AML-193 (cell line): ENCODE results near the gene GRB10.

ENCODE experiments used
- DNase-seq, 2 experiments: peaks; one replicate each; lab custom pipeline; 2025; lab: John Stamatoyannopoulos, UW

The GRB10 gene

GRCh38 chr7:50718876-50719275 lies 63.8 kb downstream of the GRB10 start:
- DNase-seq = no peak

- DNase-seq = no peak
Observed at GRCh38 chr7:50718311-50718710, 64.4 kb downstream of the GRB10 start.

DNA sequence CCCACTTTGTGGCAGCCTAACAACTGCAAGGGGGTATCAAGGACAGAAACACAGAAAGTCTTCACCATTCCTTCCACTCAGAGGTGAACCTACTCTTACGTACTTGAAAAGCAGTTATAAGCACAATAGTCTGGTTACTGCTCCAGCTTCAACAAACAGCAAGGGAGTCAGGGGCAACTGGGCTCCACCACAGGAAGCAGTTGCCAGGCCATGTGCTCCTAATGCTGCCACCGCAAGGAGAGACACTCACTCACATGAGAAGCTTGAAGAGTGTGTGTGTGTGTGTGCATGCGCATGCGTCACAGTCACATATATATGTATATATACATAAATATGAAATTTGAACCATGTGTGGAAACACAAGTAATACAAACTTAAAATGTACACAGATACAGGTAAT lies 65.5 kb downstream of the GRB10 start:
- no peak for DNase-seq

DNA sequence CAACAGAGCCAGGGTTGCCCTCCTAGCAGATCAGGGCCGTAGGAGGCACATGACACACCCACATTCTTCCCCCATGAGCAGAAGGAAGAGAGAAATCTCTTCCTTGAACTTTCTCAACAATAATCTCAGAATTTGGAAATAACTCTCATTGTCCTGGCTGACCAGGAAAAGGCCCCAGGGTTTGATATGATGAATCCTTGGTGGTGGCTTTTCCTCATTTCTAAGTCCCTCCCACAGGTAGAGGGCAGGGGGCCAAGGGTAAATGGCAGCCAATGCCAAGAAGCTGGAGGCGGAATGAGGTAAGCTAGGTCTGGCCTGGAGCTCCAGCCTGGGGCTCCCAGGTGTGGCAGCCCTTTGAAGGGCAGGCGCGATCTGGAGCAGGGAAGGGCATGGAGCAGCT lies 67.8 kb downstream of the GRB10 start:
- no peak for DNase-seq

- no peak for DNase-seq
Observed at GRCh38 chr7:50713123-50713965, 69.4 kb downstream of the GRB10 start.

GRCh38 chr7:50712252-50713122 lies 70.2 kb downstream of the GRB10 start:
- no peak for DNase-seq

GRCh38 chr7:50711271-50712175 lies 71.2 kb downstream of the GRB10 start:
- no peak for DNase-seq

- DNase-seq = no peak
Observed at GRCh38 chr7:50710441-50711154, 72.1 kb downstream of the GRB10 start.

DNA sequence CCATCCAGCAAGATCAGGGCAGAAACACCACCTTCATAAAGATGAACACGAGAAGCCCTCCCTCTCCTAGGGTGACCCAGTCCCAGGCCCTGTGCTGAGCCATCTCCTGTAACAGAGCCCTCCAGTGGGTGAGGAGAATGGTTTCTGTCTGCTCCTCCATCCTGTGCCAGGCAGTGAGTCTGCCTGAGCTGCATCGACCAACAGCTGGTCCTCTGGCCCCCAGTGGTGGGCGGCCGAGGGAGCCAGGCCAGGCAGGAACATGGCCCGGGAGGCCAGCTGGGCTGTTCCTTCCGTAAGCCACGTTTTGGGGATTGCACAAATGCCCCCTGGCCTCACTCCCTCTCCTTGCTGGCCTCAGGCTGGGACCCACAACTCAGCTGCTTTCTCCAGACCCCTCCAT lies 73.5 kb downstream of the GRB10 start:
- DNase-seq = no peak

GRCh38 chr7:50707236-50708006 lies 75.3 kb downstream of the GRB10 start:
- no peak for DNase-seq

DNA sequence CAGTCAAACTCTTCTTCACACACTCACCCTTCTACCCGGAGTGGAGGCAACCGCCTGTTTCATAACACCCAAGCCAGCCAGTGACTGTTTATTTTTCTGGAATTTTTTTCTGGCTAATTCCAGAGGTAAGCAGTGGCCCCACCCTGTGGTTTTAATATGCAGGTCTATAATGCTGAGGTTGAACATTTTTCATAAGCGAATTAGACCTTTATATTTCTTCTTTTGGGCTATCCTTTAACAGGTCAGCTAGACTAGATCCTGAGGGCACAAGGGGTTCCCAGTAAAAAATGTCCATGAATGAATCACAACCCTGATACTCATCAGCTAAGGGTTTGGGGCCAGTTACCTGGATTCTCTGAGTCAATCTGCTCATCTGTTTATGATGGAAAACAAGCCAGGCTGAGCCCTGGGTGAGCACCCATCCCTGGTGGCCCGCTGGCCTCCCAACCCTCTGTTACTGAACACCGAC lies 76.2 kb downstream of the GRB10 start:
- DNase-seq = no peak

DNA sequence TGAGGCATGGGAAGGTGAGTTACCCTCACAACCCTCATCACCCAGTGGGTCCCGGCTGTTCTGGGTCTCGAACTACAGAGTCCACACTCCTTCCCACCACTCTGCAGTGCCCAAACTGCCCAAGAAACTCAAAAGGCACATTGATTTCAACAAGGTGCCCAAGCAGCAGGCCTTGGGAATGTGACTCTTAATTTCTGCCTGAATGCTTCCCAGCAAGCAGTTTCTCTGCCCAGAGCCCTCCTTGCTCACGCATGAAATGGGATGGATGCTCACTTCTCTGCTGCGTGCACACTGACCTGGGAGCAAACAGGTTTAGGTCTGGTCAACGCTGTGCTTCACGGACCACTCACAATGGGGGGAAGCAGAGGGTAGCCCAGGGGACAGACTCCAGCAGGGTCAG lies 77.9 kb downstream of the GRB10 start:
- DNase-seq = no peak

GRCh38 chr7:50703654-50704053 lies 79.0 kb downstream of the GRB10 start:
- no peak for DNase-seq

GRCh38 chr7:50699143-50699542 lies 83.6 kb downstream of the GRB10 start:
- DNase-seq = no peak

DNA sequence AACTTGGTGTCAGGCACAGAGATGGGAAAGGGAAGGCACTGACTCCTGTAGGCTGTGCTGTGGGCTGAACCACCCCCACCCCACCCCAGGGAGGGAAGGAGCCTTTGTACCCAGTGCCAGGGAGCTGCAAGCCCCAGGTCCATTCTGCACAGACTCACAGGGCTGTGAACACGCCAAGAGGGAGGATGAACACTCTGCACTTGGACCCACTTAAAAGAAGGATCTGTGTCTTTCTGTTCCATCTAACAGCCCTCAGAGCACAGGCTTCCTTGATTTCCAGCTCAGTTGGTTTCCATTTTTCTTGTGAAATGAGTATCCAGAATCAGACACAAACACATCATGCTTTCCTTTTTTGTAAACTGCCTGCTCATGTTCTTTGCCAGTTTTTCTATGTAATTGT lies 84.9 kb downstream of the GRB10 start:
- no peak for DNase-seq

GRCh38 chr7:50696810-50697582 lies 85.7 kb downstream of the GRB10 start:
- peak; percentile 33 to 39 for DNase-seq

DNA sequence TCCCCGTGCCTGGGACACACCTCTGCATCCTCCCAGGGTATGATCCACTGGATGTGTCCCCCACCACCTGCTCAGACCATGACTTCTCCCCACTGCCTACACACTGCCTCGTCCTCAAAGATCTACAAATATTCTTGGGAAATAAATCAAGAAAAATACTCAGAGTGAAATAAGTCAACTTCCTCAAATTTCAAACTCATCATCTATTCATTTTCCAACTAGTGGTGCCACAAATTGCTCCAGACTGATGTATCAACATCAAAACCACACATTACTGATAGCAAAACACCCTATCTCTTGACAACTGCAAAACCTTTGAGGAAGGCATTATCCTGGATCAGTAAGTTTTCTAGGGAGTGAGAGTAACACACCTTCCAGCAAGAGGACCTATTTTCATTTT lies 87.7 kb downstream of the GRB10 start:
- no peak for DNase-seq

GRCh38 chr7:50693455-50694130 lies 89.1 kb downstream of the GRB10 start:
- DNase-seq = no peak

GRCh38 chr7:50690541-50691011 lies 92.1 kb downstream of the GRB10 start:
- DNase-seq = no peak
